HepG2 (cell line): Measurements from ENCODE around the gene ZNF365. TPM values are rescaled to one million over a fixed set of nuclear protein-coding genes. Genes with fewer than 3 reads are reported as not detected.

Source experiments
- ATAC-seq: fragments of 200-7000 bp; cut with Tn5 transposase; 3 replicates; pipeline ENCODE4 v1.9.1; 2020; ENCODE audit warnings: mild to moderate bottlenecking, moderate library complexity
- BruUV-seq: library from RNA; stranded (reverse); fragments of 400-500 nt; replicated peaks from 2 replicates; lab custom pipeline; 2021; lab: Mats Ljungman, UMichigan
- CTCF ChIA-PET: fragments of 300-600 bp; formaldehyde crosslinking; extraction: SDS; loops from one replicate; lab custom pipeline; 2021; ENCODE audit warnings: low total read pairs, inconsistent platforms, low intra/inter-chr PET ratio; lab: Yijun Ruan, JAX
- POLR2A ChIA-PET: fragments of 350-600 bp; sonication (Branson Sonifier 250); formaldehyde crosslinking; loops from one replicate; lab custom pipeline; 2020; ENCODE audit warnings: antibody characterized with exemption, inconsistent platforms; lab: Yijun Ruan, JAX
- DNase-seq: peaks from one replicate; pipeline ENCODE4 v3.0.0-alpha.2; 2015; ENCODE audit warnings: low spot score
- FAIRE-seq: peaks from 3 replicates; lab custom pipeline; 2011; peaks lifted over from hg19 to GRCh38; lab: Jason Lieb, UNC
- H2AFZ ChIP-seq: one replicate; pipeline ENCODE4 v1.6.1; 2011; ENCODE audit warnings: low read length, inconsistent platforms
- H3K27ac ChIP-seq: fragments of 300-600 bp; 3 replicates; pipeline ENCODE4 v1.8.0; 2011; ENCODE audit warnings: mixed run types, mild to moderate bottlenecking, mixed read lengths, low read length, inconsistent platforms; ENCODE audit not compliant: insufficient read depth; ENCODE audit errors: extremely low read length
- H3K27me3 ChIP-seq, 2 experiments: fragments of 200-600 bp in 1 of 2; 2 replicates in 1 of 2; 3 replicates in 1 of 2; pipeline versions ENCODE4 v1.6.0 to v1.8.0; 2011; ENCODE audit warnings: low read length in 2 of 2, mild to moderate bottlenecking in 2 of 2, moderate library complexity in 2 of 2, inconsistent platforms in 1 of 2; ENCODE audit not compliant: insufficient read depth in 2 of 2, control insufficient read depth in 1 of 2
- H3K36me3 ChIP-seq, 2 experiments: fragments of 200-600 bp in 1 of 2; replicated peaks in 1 of 2; 2 replicates in 1 of 2; 3 replicates in 1 of 2; pipeline versions ENCODE4 v1.5.1 to v1.8.0; 2011; ENCODE audit warnings: low read length in 2 of 2, inconsistent platforms in 1 of 2; ENCODE audit not compliant: insufficient read depth in 2 of 2, control insufficient read depth in 1 of 2
- H3K4me1 ChIP-seq: 2 replicates; pipeline ENCODE4 v1.5.1; 2012; ENCODE audit warnings: low read length, inconsistent platforms; ENCODE audit not compliant: insufficient read depth
- H3K4me2 ChIP-seq: 2 replicates; pipeline ENCODE4 v1.6.0; 2011; ENCODE audit warnings: low read depth, low read length, inconsistent platforms
- H3K4me3 ChIP-seq, 3 experiments: fragments of 200-600 bp in 1 of 3; sonication (generic), shearing (Covaris generic) in 1 of 3; replicated peaks in 1 of 3; 2 replicates each; pipeline ENCODE4 v1.5.1; 2011 to 2016; ENCODE audit warnings: low read length in 3 of 3, inconsistent platforms in 2 of 3, low read depth in 2 of 3, mild to moderate bottlenecking in 2 of 3, control low read depth in 1 of 3, mixed read lengths in 1 of 3; ENCODE audit not compliant: insufficient read depth in 1 of 3
- H3K79me2 ChIP-seq: one replicate; pipeline ENCODE4 v1.6.1; 2011; ENCODE audit warnings: low read length, inconsistent platforms; ENCODE audit not compliant: insufficient read depth
- H3K9ac ChIP-seq: 2 replicates; pipeline ENCODE4 v1.6.0; 2011; ENCODE audit warnings: mild to moderate bottlenecking, low read depth, low read length, inconsistent platforms; ENCODE audit not compliant: insufficient read depth
- H3K9me3 ChIP-seq: 2 replicates; pipeline ENCODE4 v1.5.1; 2012; ENCODE audit warnings: mild to moderate bottlenecking, low read length
- H4K20me1 ChIP-seq: 2 replicates; pipeline ENCODE4 v1.6.0; 2011; ENCODE audit warnings: inconsistent platforms, mild to moderate bottlenecking, low read length, moderate library complexity; ENCODE audit not compliant: insufficient read depth
- ETV5 ChIP-seq: IDR thresholded peaks from 2 replicates; pipeline ENCODE4 v1.6.1; 2018; ENCODE audit warnings: missing biosample characterization, missing genetic modification reagents, inconsistent platforms, borderline replicate concordance
- FOXJ3 ChIP-seq: sonication (generic); formaldehyde crosslinking; IDR thresholded peaks from 2 replicates; pipeline ENCODE4 v1.4.0; 2020; ENCODE audit warnings: missing genetic modification reagents, mild to moderate bottlenecking, borderline replicate concordance
- GLI4 ChIP-seq: sonication (generic); formaldehyde crosslinking; IDR thresholded peaks from 2 replicates; pipeline ENCODE4 v1.5.1; 2020; ENCODE audit warnings: missing genetic modification reagents, mild to moderate bottlenecking, moderate library complexity, borderline replicate concordance
- JUNB ChIP-seq: sonication (generic); formaldehyde crosslinking; IDR thresholded peaks from 2 replicates; pipeline ENCODE4 v1.8.0; 2022; ENCODE audit warnings: missing genetic modification reagents, mild to moderate bottlenecking, borderline replicate concordance
- KLF9 ChIP-seq: IDR thresholded peaks from 2 replicates; pipeline ENCODE4 v1.6.1; 2016; ENCODE audit warnings: low read depth
- MAZ ChIP-seq, 2 experiments: sonication (generic) in 1 of 2; formaldehyde crosslinking in 1 of 2; IDR thresholded peaks; 2 replicates each; pipeline versions ENCODE4 v1.5.0 to v1.6.1; 2012 to 2020; ENCODE audit warnings: low read depth in 2 of 2, mild to moderate bottlenecking in 2 of 2, borderline replicate concordance in 1 of 2, improper control_type of control experiment in 1 of 2, low read length in 1 of 2, missing genetic modification reagents in 1 of 2, moderate library complexity in 1 of 2
- RXRA ChIP-seq: sonication (generic); formaldehyde crosslinking; IDR thresholded peaks from 2 replicates; pipeline ENCODE4 v1.5.1; 2020; ENCODE audit warnings: missing genetic modification reagents
- SIN3B ChIP-seq: fragments of 150-350 bp; IDR thresholded peaks from 2 replicates; pipeline ENCODE4 v1.6.1; 2014; ENCODE audit warnings: low read length
- ZNF704 ChIP-seq: sonication (generic); formaldehyde crosslinking; IDR thresholded peaks from 2 replicates; pipeline ENCODE4 v1.8.1; 2023; ENCODE audit warnings: mild to moderate bottlenecking, inconsistent platforms, moderate library complexity, missing genetic modification reagents, borderline replicate concordance
- WGBS: methylation state at CpG from one replicate; pipeline ENCODE4 v1.1.6; 2017; ENCODE audit warnings: low lambda C conversion rate; 5-methylcytosine and 5-hydroxymethylcytosine counted together
- in situ Hi-C: cut with HindIII; loops from 2 replicates; pipeline ENCODE4 v1.10.0; 2017; ENCODE audit warnings: low pct_unique_long_range_greater_than_20kb; ENCODE audit not compliant: extremely low pct_ligation_motif_present
- intact Hi-C: fragments of 100-400 bp; cut with micrococcal nuclease; formaldehyde crosslinking; loops from one replicate; pipeline ENCODE4 v1.10.0; 2022; ENCODE audit not compliant: unreplicated experiment
- polyA plus RNA-seq, 8 experiments: library from polyadenylated mRNA; depleted of rRNA in 3 of 8; stranded (reverse) in 7 of 8; unstranded in 1 of 8; fragments of >200 nt; fragmentation: Illumina TruSeq in 4 of 8; extraction: Trizol in 4 of 8; gene quantifications; 2 replicates each; pipeline versions ENCODE4 v1.2.1 to v1.2.3, GENCODE V29; 2011 to 2016; ENCODE audit warnings: low read depth in 4 of 8, missing spikeins in 1 of 8, mixed read lengths in 1 of 8; ENCODE audit not compliant: insufficient read depth in 1 of 8
- total RNA-seq, 5 experiments: library from RNA; depleted of rRNA; stranded (reverse); fragments of >200 nt; fragmentation: Illumina TruSeq; extraction: Trizol; gene quantifications; 2 replicates each; pipeline ENCODE4 v1.2.3, GENCODE V29; 2016; ENCODE audit warnings: low read depth in 1 of 5

ZNF365 gene
- total and polyA plus RNA-seq, 2 of the 13 experiments (the other 11 are each of a cell fraction or from before 2014, with no cell fraction given), result not detected

- no peaks in the 10 kb centered on the region for H3K79me2 ChIP-seq
- no peak overlapping the region for H3K27ac ChIP-seq
- 0% methylated on average over 3 of the region's 3 CpGs for WGBS
- H3K36me3 ChIP-seq, result no peaks in the 10 kb centered on the region
- intact Hi-C loops (no loop called here), in situ Hi-C loops (no loop called here)
- no peak overlapping the region for H3K4me2 ChIP-seq
- no peaks in the 10 kb centered on the region for H3K9me3 ChIP-seq
- no peak overlapping the region for H3K4me3 ChIP-seq
- no peak for TF ChIP-seq KLF9 (CRISPR knock-in tag)
- no peaks in the 10 kb centered on the region; a peak in 1 of 5 replicates for H3K27me3 ChIP-seq
- no TSS peak for BruUV-seq
- no peak overlapping the region for H3K9ac ChIP-seq
- ChIA-PET CTCF (no interaction called here), POLR2A (no interaction called here)
- no peak for FAIRE-seq
- DNase-seq, result no peak
- H2AFZ ChIP-seq, result no peak overlapping the region
- H4K20me1 ChIP-seq, result no peaks in the 10 kb centered on the region
- H3K4me1 ChIP-seq, result no peaks in the 10 kb centered on the region
- ATAC-seq, result no peak
Observed at GRCh38 chr10:62426600-62426999, 52.4 kb downstream of the ZNF365 start.

DNA sequence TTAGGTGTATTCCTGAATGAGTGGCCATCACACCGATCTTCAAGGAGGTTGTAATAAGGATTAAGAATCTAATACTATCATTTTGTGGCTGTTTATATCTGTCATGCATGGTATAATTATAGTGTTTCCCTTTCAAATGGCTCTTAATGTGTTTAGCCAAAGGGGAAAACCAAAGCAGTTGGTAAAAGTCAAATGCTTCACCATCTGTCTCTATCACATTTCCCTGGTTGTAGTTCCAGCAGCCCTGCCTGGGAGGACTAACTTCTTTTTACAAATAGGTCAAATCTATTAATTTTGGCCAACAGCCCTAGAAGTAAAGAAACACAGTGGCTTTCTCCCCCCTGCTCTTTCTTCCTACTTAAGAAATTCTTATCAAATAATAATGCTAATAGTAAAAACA is 56.7 kb downstream of the ZNF365 start:
- H3K27ac ChIP-seq, result no peak overlapping the region
- in situ Hi-C loops (no loop called here), intact Hi-C loops (no loop called here)

More for the DNA sequence above, 56.7 kb downstream of the ZNF365 start:
- no peaks in the 10 kb centered on the region; a peak in 1 of 5 replicates for H3K27me3 ChIP-seq
- no peaks in the 10 kb centered on the region for H3K9me3 ChIP-seq
- DNase-seq, result no peak
- H3K79me2 ChIP-seq, result no peaks in the 10 kb centered on the region
- no peak overlapping the region for H3K9ac ChIP-seq
- no peak overlapping the region for H3K4me2 ChIP-seq
- CTCF ChIA-PET, result no interaction called here
- H3K36me3 ChIP-seq, result no peaks in the 10 kb centered on the region
- no TSS peak for BruUV-seq
- H3K4me3 ChIP-seq, result no peak overlapping the region
- H4K20me1 ChIP-seq, result no peaks in the 10 kb centered on the region
- no peak overlapping the region for H2AFZ ChIP-seq
- no peaks in the 10 kb centered on the region for H3K4me1 ChIP-seq
- TF ChIP-seq GLI4 (CRISPR knock-in tag), result no peak
- TF ChIP-seq JUNB (CRISPR knock-in tag), result no peak
- TF ChIP-seq SIN3B, result no peak
- TF ChIP-seq ZNF704 (CRISPR knock-in tag), result no peak
- no peak for TF ChIP-seq ETV5 (CRISPR knock-in tag)
- TF ChIP-seq RXRA (CRISPR knock-in tag), result no peak
- no peak for TF ChIP-seq FOXJ3 (CRISPR knock-in tag)
- no peak for TF ChIP-seq MAZ (IDR thresholded peaks at IDR 0.05; ENCODE audit: borderline replicate concordance, low read depth, low read length)
- TF ChIP-seq MAZ (CRISPR knock-in tag; IDR thresholded peaks at IDR 0.05; ENCODE audit: low read depth), result no peak
- TF ChIP-seq, all 625 proteins: peak for 0
- ATAC-seq, result no peak
- POLR2A ChIA-PET, result no interaction called here
- WGBS, result 53% methylated on average over 1 of the region's 1 CpG
- no peak for FAIRE-seq
